Parathyroid adenoma (tissue), 2 donors: Measurements from ENCODE around the gene RIMS3.

Experiments used
- H2AFZ ChIP-seq: fragments of 300-600 bp; sonication (generic); one replicate; pipeline ENCODE4 v1.7.0; 2017; ENCODE audit warnings: antibody characterized with exemption, mild to moderate bottlenecking
- H3K27ac ChIP-seq: fragments of 300-600 bp; sonication (generic); one replicate; pipeline ENCODE4 v1.7.0; 2017
- H3K27me3 ChIP-seq: fragments of 300-600 bp; sonication (generic); one replicate; pipeline ENCODE4 v1.7.0; 2017; ENCODE audit warnings: low read length; ENCODE audit not compliant: control insufficient read depth, insufficient read depth
- H3K36me3 ChIP-seq: fragments of 300-600 bp; sonication (generic); one replicate; pipeline ENCODE4 v1.7.0; 2017; ENCODE audit warnings: low read length; ENCODE audit not compliant: control insufficient read depth, insufficient read depth
- H3K4me1 ChIP-seq: fragments of 300-600 bp; sonication (generic); one replicate; pipeline ENCODE4 v1.7.0; 2017; ENCODE audit warnings: control low read depth
- H3K4me2 ChIP-seq: fragments of 300-600 bp; sonication (generic); one replicate; pipeline ENCODE4 v1.7.0; 2017; ENCODE audit warnings: low read length
- H3K4me3 ChIP-seq: fragments of 300-600 bp; sonication (generic); one replicate; pipeline ENCODE4 v1.7.0; 2017; ENCODE audit warnings: low read depth, low read length
- H3K79me2 ChIP-seq: fragments of 300-600 bp; sonication (generic); one replicate; pipeline ENCODE4 v1.7.0; 2017; ENCODE audit warnings: control low read depth
- H3K9ac ChIP-seq: fragments of 300-600 bp; sonication (generic); one replicate; pipeline ENCODE4 v1.7.0; 2017; ENCODE audit warnings: mild to moderate bottlenecking
- H3K9me3 ChIP-seq: fragments of 300-600 bp; sonication (generic); one replicate; pipeline ENCODE4 v1.7.0; 2017; ENCODE audit warnings: low read length; ENCODE audit not compliant: control insufficient read depth
- CTCF ChIP-seq: fragments of 300-600 bp; sonication (generic); IDR thresholded peaks from one replicate; pipeline ENCODE4 v1.7.0; 2017; ENCODE audit warnings: antibody characterized with exemption, mild to moderate bottlenecking
- donor health status: primary hyperparathyroidism.

Gene RIMS3

GRCh38 chr1:40699787-40700186, 34.3 kb upstream of the RIMS3 start:
- Histone ChIP-seq H3K4me1 (peaks cover 28% of the 10 kb centered on the region), H3K27ac (peak overlapping the region; percentile 21), H2AFZ (no peak overlapping the region)

GRCh38 chr1:40697436-40697835, 32.0 kb upstream of the RIMS3 start:
- H3K9ac ChIP-seq, result no peak overlapping the region
- H3K4me2 ChIP-seq, result peak overlapping the region; percentile 74
- no peaks in the 10 kb centered on the region for H3K36me3 ChIP-seq
- peaks cover 25% of the 10 kb centered on the region for H3K4me1 ChIP-seq
- H3K79me2 ChIP-seq, result peaks cover 36% of the 10 kb centered on the region
- H3K27me3 ChIP-seq, result no peaks in the 10 kb centered on the region
- H3K27ac ChIP-seq, result peak overlapping the region; percentile 82
- H3K4me3 ChIP-seq, result peak overlapping the region; percentile 38
- H2AFZ ChIP-seq, result no peak overlapping the region
- H3K9me3 ChIP-seq, result no peaks in the 10 kb centered on the region
- no peak for TF ChIP-seq CTCF

More at GRCh38 chr1:40699787-40700186, 34.3 kb upstream of the RIMS3 start:
- no peaks in the 10 kb centered on the region for H3K36me3 ChIP-seq
- no peak for TF ChIP-seq CTCF
- no peaks in the 10 kb centered on the region for H3K9me3 ChIP-seq
- H3K4me3 ChIP-seq, result no peak overlapping the region
- no peak overlapping the region for H3K9ac ChIP-seq
- H3K27me3 ChIP-seq, result no peaks in the 10 kb centered on the region
- peaks cover 21% of the 10 kb centered on the region for H3K79me2 ChIP-seq
- no peak overlapping the region for H3K4me2 ChIP-seq

- peak overlapping the region; percentile 38 for H3K4me3 ChIP-seq
- H3K4me2 ChIP-seq, result peak overlapping the region; percentile 74
- H3K9ac ChIP-seq, result no peak overlapping the region
- peaks cover 35% of the 10 kb centered on the region for H3K79me2 ChIP-seq
- peaks cover 25% of the 10 kb centered on the region for H3K4me1 ChIP-seq
- H3K27me3 ChIP-seq, result no peaks in the 10 kb centered on the region
- peak overlapping the region; percentile 82 for H3K27ac ChIP-seq
- no peaks in the 10 kb centered on the region for H3K9me3 ChIP-seq
- H3K36me3 ChIP-seq, result no peaks in the 10 kb centered on the region
- TF ChIP-seq CTCF, result no peak
- H2AFZ ChIP-seq, result no peak overlapping the region
Measured at GRCh38 chr1:40696294-40696693, 30.8 kb upstream of the RIMS3 start.

- TF ChIP-seq CTCF, result no peak
- peaks cover 23% of the 10 kb centered on the region for H3K4me1 ChIP-seq
- H3K4me2 ChIP-seq, result no peak overlapping the region
- H3K79me2 ChIP-seq, result peaks cover 32% of the 10 kb centered on the region
- no peaks in the 10 kb centered on the region for H3K27me3 ChIP-seq
- no peak overlapping the region for H3K4me3 ChIP-seq
- H3K36me3 ChIP-seq, result no peaks in the 10 kb centered on the region
- H3K27ac ChIP-seq, result no peak overlapping the region
- H3K9ac ChIP-seq, result no peak overlapping the region
- no peak overlapping the region for H2AFZ ChIP-seq
- no peaks in the 10 kb centered on the region for H3K9me3 ChIP-seq
Measured at GRCh38 chr1:40694353-40694874, 28.9 kb upstream of the RIMS3 start.

GRCh38 chr1:40693425-40693824, 27.9 kb upstream of the RIMS3 start:
- H3K4me3 ChIP-seq, result peak overlapping the region; percentile 95
- H3K9me3 ChIP-seq, result no peaks in the 10 kb centered on the region
- H3K27ac ChIP-seq, result no peak overlapping the region

More at GRCh38 chr1:40693425-40693824, 27.9 kb upstream of the RIMS3 start:
- Histone ChIP-seq H2AFZ (no peak overlapping the region), H3K36me3 (no peaks in the 10 kb centered on the region), H3K4me2 (peak overlapping the region; percentile 85), H3K79me2 (peaks cover 28% of the 10 kb centered on the region), H3K4me1 (peaks cover 20% of the 10 kb centered on the region), H3K27me3 (no peaks in the 10 kb centered on the region), H3K9ac (no peak overlapping the region)
- no peak for TF ChIP-seq CTCF
